GM12873 (cell line): Measurements from ENCODE around the gene TTLL12.

ENCODE experiments used
- CTCF ChIP-seq: IDR thresholded peaks from 2 replicates; pipeline ENCODE4 v1.5.1; 2012; ENCODE audit warnings: low read depth, mild to moderate bottlenecking, moderate library complexity, low read length, control low read depth; ENCODE audit not compliant: insufficient read depth; ENCODE audit errors: missing control alignments

The TTLL12 gene

GRCh38 chr22:43135565-43135964, 51.4 kb downstream of the TTLL12 start:
- TF ChIP-seq CTCF, result no peak

- TF ChIP-seq CTCF, result no peak
Observed at GRCh38 chr22:43134553-43134952, 52.4 kb downstream of the TTLL12 start.

GRCh38 chr22:43133401-43133800, 53.5 kb downstream of the TTLL12 start:
- no peak for TF ChIP-seq CTCF

- no peak for TF ChIP-seq CTCF
Observed at GRCh38 chr22:43131773-43132501, 55.0 kb downstream of the TTLL12 start.

- no peak for TF ChIP-seq CTCF
Observed at GRCh38 chr22:43129426-43130425, 57.2 kb downstream of the TTLL12 start.

GRCh38 chr22:43128928-43129424, 58.0 kb downstream of the TTLL12 start:
- TF ChIP-seq CTCF, result no peak

- TF ChIP-seq CTCF, result no peak
Observed at GRCh38 chr22:43128116-43128515, 58.8 kb downstream of the TTLL12 start.
